HG03558 (cell line): Measurements from ENCODE around the gene ZNF169.
"Not testable (repeated sequence)": the region's sequence is repeated elsewhere in the genome, so short reads cannot be mapped to it uniquely, and the experiment has no call there.

Experiments used
- ATAC-seq: cut with Tn5 transposase; IDR thresholded peaks from one replicate; pipeline ENCODE4 v1.9.1; 2021; ENCODE audit warnings: moderate number of reproducible peaks; ENCODE audit not compliant: unreplicated experiment; ENCODE audit errors: extremely low read depth

The ZNF169 gene

DNA sequence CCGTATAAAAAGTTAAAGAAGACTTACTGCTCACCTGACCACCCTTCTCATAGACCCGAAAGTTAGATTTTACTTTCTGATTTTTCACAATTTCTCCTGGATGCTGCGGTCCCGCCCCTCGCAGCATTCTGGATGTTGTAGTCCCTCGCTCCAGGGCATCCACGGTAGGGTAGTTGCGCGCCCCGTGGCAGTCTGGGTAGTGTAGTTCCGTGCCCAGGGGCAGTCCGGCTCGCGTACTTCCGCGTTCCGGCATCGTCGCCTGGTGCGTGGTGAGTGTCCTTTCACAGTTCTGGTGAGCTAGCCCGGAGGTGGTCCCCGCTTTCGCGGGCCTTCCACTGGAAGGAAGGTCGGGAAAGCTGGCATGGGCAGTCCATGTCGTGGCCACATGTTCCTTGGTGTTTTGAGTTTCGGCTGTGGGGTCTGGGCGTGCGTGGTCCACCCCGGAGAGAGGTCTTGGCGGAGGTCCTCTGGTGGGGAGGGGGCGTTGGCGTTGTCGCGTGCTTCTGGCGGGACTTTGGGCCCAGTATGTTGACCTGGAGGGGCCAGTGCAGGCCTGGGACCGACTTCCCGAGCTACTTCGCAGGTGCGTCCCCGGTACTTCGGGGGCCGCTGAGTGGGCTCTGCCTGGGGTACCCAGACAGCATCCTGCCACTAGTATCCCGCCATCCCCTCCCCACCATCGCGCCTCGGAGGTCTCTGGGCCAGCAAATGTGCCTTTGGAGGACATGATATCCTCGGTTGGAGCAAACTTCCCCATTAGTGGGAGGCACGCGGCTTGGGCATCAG lies at the start of gene ZNF169:
TSS of gene ZNF169 (plus strand) at position 222 of the 786 bp plus-strand sequence. CDS start 19,515 bp downstream, outside the sequence.
- ATAC-seq, result peak; percentile 98

DNA sequence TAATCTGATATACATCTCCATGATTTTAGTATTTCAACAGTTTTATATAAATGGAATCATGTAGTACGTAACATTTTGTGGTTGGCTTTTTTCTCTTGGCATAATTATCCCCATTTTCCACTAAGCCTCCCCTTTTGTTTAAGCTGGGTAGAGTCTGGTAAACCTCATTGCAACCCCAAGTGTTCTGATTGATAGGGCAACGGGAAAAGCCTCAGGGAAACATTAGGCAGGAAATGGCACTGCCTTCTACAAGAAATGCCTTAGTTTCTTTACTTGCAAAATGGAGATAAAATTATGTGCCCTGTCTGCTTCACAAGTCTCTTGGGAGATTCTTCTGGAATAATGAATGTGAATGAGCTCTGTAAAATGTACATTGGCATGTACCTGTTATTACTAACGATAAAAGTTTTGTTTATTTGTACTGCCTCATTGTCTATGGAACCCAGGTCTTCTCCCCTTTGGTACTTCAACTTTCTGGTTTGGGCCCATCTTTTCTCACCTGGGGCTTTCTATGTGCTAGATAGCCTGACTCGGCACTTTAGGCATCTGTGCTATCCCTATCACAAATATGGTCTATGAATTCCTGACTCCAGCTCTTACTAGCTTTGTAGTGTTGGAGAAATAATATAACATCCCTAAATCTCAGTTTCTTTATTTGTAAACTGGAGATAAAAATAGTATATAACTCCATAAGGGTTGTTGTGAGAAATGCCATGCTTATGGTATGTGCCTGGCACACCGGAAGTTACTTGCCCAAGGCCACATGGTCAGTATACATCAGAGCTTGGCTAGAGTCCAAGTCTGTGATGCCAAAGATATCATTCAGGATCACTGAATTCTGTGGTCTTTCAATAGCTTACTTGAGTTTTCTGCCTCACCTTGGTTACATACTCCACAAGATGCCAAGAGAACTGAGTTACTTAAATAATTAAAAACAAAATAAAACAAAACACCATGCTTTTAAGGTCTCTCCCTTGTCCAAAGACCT lies 48.2 kb upstream of the ZNF169 start:
- no peak for ATAC-seq

DNA sequence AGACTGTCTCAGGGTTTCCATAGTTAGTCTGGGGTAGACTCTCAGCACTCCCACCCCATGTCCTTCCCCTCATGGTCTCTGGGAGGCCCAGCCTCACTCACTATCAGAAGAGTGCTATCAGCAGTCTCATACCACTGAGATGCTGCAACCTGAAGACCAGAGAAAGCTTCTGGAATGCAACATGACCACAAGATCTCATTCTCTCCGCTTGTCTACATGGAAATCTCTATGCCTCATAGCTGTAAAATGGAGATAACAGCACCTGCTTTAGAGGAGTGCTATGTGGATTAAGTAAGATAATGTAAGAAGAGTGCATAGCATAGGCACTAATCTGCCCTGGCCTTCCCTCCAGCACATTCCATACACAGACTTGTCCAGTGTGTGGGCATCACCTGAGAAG lies 47.0 kb upstream of the ZNF169 start:
- no peak for ATAC-seq

DNA sequence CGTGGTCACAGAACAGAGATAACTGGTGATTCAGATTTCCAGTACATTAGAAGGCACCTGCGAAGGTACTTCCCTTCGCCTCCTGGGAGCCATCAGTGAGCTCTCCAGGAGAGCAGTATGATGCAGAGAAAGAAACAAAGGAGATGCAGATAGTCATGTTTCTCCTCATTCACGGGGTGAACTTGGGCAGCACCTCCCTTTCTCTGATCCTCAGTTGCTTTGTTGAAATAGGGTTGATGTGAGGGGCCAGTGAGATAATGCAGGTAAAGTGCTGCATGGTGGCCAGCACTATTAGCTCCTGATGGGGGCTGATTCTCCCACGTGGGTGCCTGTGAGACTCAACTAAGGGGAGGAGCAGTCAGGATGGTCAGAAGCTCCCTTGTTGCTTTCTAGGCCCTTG lies 46.6 kb upstream of the ZNF169 start:
- ATAC-seq, result no peak

DNA sequence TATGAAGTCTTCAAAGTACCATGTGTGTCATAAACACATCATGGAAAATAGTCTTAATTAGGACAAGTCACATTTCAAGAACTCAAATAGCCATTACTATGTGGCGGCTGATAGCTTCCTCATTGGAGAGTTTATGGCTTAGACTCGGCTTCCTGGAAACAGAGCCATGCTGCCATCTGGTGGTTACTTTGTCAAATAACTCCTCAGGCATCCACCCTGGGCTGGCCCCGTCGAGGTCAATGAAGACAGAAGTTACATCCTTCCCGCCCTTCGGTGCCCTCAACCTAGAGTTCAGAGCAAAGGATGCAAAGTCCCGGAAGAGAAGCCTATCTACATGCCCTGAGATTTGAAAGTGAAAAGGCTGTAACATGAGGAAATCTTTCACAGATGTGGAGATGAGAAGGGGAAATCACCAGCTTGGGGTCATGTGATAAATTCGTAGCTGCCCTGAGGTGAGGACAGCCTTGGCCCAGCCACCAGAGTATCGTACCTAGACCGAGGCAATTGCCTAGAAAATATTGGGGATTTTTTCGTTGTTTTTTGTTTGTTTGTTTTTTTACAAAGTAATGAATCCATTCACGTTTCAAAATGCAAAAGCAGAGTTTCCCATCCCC lies 45.5 kb upstream of the ZNF169 start:
- ATAC-seq, result no peak

DNA sequence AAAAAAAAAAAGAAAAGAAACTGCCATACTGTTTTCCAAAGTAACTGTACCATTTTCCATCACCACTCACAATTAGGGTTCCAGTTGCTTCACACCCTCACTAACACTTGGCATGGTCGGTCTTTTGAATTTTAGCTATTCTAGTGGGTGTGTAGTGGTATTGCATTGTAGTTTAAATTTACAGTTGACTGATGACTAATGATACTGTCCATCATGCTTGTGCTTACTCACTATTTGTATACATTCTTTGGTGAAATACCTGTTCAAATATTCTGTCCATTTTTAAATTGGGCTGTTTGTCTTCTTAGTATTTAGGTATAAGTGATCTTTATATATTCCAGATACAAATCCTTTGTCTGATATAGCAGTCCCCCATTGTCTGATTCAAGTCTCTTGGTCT lies 36.2 kb upstream of the ZNF169 start:
- ATAC-seq, result no peak

DNA sequence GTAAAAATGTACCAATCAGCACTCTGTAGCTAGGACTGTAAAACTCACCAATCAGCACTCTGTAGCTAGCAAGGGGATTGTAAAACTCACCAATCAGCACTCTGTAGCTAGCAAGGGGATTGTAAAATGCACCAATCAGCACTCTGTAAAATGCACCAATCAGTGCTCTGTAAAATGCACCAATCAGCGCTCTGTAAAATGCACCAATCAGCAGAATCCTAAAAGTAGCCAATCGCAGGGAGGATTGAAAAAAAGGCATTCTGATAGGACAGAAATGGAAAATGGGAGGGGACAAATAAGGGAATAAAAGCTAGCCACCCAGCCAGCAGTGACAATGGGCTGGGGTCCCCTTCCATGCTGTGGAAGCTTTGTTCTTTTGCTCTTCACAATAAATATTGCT lies 33.7 kb upstream of the ZNF169 start:
- not testable (repeated sequence) for ATAC-seq

DNA sequence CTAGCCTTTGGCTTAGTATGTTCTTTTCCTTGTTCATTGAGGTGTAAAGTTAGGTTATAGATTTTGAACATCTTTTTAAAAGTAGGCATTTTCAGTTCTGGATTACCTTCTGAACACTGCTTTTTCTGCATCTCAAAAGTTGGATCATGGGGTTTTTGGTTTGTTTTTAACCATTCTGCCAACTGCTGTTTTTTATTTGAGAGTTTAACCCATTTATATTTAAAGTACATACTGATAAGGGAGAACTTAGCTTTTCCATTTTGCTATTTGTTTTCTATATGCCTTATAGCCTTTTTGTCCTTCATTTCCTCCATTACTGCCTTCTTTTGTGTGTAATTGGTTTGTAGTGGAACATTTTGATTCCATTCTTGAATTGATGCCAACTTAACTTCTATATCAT lies 30.5 kb upstream of the ZNF169 start:
- ATAC-seq, result no peak

DNA sequence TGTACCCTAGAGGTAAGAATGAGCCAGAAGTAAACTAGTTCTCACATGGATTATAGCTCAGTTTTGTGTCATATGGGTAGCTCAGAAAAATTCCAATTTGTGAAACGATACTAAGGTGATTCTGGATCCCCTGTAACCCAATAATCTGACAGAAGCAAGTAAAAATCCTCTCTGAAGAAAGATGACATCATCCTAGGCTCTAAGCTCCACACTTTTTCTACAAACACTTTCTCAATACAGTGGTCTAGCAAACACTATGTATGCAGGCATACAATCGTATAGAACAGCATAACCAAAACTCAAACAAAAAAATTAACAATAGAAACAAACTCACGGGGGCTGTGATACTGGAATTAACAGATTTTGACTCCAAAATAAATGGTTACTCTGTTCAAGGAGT lies 26.7 kb upstream of the ZNF169 start:
- no peak for ATAC-seq

DNA sequence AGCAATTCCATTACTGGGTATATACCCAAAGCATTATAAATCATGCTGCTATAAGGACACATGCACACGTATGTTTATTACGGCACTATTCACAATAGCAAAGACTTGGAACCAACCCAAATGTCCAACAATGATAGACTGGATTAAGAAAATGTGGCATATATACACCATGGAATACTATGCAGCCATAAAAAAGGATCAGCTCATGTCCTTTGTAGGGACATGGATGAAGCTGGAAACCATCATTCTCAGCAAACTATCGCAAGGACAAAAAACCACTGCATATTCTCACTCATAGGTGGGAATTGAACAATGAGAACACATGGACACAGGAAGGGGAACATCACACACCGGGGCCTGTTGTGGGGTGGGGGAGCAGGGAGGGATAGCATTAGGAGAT lies 18.0 kb upstream of the ZNF169 start:
- not testable (repeated sequence) for ATAC-seq

DNA sequence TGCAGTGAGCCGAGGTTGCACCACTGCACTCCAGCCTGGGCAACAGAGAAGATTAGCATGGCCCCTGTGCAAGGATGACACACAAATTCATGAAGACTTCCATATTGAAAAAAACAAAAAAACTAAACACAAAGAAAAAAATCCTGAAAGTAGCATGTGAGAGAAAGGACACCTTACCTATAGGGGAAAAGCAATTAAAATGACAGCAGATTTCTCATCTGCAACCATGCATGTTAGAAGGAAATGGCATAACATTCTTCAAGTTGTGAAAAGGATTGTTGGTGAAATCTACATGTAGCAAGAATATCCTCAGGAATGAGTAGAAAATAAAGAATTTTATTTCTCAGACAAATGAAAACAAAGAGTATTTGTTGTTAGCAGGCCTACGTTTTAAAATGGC lies 13.4 kb upstream of the ZNF169 start:
- ATAC-seq, result no peak

DNA sequence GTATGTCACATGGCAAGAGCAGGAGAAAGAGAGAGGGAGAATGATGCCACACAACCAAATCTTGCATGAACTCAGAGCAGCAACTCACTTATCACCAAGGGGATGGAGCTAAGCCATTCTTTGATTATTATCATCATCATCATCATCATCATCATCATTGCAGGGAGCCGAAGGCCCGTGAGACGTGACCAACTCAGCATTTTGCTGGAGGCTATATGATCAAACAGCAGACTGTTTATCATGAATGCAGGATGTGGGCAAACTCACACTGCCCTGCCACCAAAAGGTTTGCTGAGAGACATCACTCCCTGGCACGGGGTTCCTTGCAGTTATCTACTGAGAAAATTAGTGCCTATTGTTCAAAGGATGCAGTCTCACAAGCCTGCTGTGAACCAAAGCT lies 8.6 kb upstream of the ZNF169 start:
- ATAC-seq, result no peak

DNA sequence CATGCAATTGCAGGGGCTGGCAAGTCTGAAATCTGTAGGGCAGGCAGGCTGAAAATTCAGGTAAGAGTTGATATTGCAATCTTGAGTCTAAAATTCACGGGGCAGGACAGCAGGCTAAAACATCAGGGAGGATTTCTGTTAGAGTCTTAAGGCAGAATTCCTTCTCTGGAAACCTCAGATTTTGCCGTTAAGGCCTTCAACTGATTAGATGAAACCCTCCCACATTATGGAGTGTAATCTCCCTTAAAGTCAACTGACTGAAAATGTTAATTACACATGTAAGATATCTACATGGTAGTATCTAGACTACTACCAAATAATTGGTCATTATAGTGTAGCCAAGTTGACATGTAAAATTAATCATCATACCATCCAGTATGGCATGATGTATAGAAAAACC lies 3.1 kb upstream of the ZNF169 start:
- ATAC-seq, result no peak

DNA sequence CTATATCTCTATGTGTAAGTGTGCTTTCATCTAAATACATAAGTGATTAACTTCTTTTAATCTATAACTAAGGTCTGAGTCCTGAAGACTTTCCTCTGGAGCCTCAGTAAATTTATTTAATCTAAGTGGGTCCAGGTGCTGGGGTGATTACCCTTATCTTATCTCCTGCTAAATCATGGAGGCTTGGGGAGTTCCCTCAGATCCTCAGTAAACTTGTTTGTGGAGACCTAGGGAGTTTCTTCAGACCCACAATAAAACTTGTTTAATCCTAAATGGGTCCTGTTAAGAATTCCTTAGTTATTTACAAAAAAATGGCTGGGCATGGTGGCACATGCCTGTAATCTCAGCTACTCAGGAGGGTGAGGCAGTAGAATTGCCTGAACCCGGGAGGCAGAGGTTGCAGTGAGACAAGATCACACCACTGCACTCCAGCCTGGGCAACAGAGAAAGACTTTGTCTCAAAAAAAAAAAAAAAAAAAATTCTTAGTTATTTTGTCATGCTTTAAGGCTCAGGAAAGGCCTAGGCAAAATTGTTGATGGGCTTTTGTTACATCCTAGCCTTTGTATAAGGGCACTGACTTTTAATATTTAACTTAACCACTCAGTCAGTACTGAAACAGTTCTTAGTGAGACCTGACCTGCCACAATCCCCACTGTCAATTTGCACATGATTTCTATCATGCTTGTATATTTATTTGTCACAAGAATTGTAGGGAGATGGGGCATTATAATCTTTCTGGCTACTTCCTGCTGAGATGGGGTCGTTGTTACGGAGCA lies 6.7 kb downstream of the ZNF169 start:
- ATAC-seq, result not testable (repeated sequence)

DNA sequence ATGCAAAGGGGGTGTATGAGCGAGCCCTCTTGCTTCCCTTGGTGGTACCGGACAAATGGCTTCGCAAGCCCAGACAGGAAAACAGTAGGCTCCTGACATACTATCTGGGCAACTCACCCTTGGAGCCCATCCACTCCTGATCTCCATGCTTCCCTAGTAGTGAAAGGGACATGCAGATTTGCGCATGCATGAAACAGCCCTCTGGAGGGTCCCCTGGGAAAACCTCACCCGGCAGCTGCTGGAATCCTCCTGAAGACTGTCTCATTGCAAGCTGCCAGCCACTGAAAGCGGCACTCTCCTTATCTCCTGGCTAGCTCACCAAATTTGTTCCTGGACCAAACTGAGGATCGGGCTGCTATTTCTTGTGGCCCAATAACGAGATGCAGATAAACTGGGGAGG lies 10.2 kb downstream of the ZNF169 start:
- no peak for ATAC-seq

DNA sequence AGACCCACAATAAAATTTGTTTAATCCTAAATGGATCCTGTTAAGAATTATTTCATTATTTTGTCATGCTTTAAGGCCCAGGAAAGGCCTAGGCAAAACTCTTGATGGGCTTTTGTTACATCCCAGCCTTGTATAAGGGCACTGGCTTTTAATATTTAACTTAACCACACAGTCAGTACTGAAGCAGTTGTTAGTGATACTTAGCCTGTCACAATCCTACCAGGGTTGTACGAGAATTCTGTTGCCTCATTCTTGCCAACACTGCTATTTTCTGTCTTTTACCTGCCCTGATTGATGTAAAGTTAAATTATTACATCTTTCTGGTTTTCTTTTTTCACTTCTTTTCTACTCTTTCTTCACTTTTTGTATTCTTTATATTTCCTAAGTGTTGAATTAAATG lies 10.9 kb downstream of the ZNF169 start:
- no peak for ATAC-seq

DNA sequence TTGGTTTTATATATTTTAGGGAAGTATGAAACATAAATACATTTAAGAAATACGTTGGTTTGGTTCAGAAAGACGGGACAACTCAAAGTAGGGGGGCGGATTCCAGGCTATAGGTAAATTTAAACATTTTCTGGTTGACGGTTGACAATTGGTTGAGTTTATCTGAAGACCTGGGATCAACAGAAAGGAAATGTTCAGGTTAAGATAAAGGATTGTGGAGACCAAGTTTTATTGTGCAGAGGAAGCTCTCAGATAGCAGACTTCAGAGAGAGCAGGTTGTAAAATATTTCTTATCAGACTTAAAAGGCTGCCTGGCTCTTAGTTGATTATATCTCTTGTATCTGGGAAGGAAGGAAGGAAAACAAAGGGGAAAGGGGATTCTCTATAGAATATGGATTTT lies 17.9 kb downstream of the ZNF169 start:
- not testable (repeated sequence) for ATAC-seq

DNA sequence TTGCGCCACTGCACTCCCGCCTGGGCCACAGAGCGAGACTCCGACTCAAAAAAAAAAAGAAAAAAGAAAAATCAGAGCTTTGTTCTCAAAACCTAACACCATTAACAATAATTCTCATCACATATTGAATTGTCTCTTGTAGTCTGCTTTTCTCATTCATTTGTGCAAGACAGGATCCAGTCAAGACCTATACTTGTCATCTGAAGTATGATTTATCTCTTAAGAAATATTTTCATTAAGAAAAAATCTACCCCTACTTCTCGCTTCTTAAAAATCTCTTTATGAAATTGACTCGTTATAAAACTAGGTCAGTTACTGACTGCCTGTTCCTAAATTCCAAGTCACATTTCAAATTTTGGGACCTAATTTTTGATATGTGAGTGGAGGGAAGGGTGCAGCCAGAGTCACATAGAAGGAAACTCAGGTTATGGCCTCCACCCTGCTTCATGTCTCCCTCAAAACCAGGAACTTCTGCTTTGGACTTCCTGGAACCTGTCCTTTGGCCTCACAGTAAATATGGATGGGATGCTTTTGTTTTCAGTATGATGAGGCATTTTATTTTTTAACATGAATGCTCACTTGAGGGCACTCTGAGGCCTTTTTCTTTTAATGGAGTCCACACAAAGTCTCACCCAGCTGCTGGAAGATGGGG lies 18.9 kb downstream of the ZNF169 start:
- no peak for ATAC-seq

DNA sequence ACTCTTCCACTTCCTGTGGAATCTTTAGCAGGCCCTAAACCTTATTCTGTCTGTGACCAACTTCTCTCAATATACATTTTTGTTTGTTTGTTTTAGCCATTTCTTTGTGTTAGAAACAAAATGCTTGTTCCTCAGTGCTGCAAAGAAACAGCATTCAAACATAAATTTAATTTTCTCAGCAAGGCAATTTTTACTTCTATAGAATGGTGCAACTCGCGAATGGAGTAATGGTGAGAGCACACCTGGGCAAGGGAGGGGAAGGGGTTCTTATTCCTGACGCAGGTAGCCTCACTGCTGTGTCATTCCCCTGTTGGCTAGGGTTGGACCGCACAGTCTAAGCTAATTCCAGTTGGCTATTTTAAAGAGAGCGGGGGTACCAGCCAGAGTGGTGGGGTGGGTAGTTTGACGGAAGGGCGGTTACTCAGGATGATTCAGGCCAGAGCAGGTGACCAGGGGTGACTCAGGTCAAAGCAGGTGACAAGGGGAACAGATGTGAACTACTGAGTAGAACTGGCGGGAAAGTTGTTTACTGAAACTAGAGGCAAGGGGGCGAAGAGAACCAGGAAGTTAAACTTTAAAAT lies 21.4 kb downstream of the ZNF169 start:
- no peak for ATAC-seq
